HepG2 (cell line): Measurements from ENCODE around the gene HPS1. TPM values are rescaled to one million over a fixed set of nuclear protein-coding genes. Genes with fewer than 3 reads are reported as not detected.

Experiments
- ATAC-seq: fragments of 200-7000 bp; cut with Tn5 transposase; 3 replicates; pipeline ENCODE4 v1.9.1; 2020; ENCODE audit warnings: mild to moderate bottlenecking, moderate library complexity
- BruUV-seq: library from RNA; stranded (reverse); fragments of 400-500 nt; replicated peaks from 2 replicates; lab custom pipeline; 2021; lab: Mats Ljungman, UMichigan
- CTCF ChIA-PET: fragments of 300-600 bp; formaldehyde crosslinking; extraction: SDS; loops from one replicate; lab custom pipeline; 2021; ENCODE audit warnings: low total read pairs, inconsistent platforms, low intra/inter-chr PET ratio; lab: Yijun Ruan, JAX
- POLR2A ChIA-PET: fragments of 350-600 bp; sonication (Branson Sonifier 250); formaldehyde crosslinking; loops from one replicate; lab custom pipeline; 2020; ENCODE audit warnings: antibody characterized with exemption, inconsistent platforms; lab: Yijun Ruan, JAX
- DNase-seq: peaks from one replicate; pipeline ENCODE4 v3.0.0-alpha.2; 2015; ENCODE audit warnings: low spot score
- FAIRE-seq: peaks from 3 replicates; lab custom pipeline; 2011; peaks lifted over from hg19 to GRCh38; lab: Jason Lieb, UNC
- H2AFZ ChIP-seq: one replicate; pipeline ENCODE4 v1.6.1; 2011; ENCODE audit warnings: low read length, inconsistent platforms
- H3K27ac ChIP-seq: fragments of 300-600 bp; 3 replicates; pipeline ENCODE4 v1.8.0; 2011; ENCODE audit warnings: mixed run types, mild to moderate bottlenecking, mixed read lengths, low read length, inconsistent platforms; ENCODE audit not compliant: insufficient read depth; ENCODE audit errors: extremely low read length
- H3K27me3 ChIP-seq, 2 experiments: fragments of 200-600 bp in 1 of 2; 2 replicates in 1 of 2; 3 replicates in 1 of 2; pipeline versions ENCODE4 v1.6.0 to v1.8.0; 2011; ENCODE audit warnings: low read length in 2 of 2, mild to moderate bottlenecking in 2 of 2, moderate library complexity in 2 of 2, inconsistent platforms in 1 of 2; ENCODE audit not compliant: insufficient read depth in 2 of 2, control insufficient read depth in 1 of 2
- H3K36me3 ChIP-seq, 2 experiments: fragments of 200-600 bp in 1 of 2; replicated peaks in 1 of 2; 2 replicates in 1 of 2; 3 replicates in 1 of 2; pipeline versions ENCODE4 v1.5.1 to v1.8.0; 2011; ENCODE audit warnings: low read length in 2 of 2, inconsistent platforms in 1 of 2; ENCODE audit not compliant: insufficient read depth in 2 of 2, control insufficient read depth in 1 of 2
- H3K4me1 ChIP-seq: 2 replicates; pipeline ENCODE4 v1.5.1; 2012; ENCODE audit warnings: low read length, inconsistent platforms; ENCODE audit not compliant: insufficient read depth
- H3K4me2 ChIP-seq: 2 replicates; pipeline ENCODE4 v1.6.0; 2011; ENCODE audit warnings: low read depth, low read length, inconsistent platforms
- H3K4me3 ChIP-seq, 3 experiments: fragments of 200-600 bp in 1 of 3; sonication (generic), shearing (Covaris generic) in 1 of 3; replicated peaks in 1 of 3; 2 replicates each; pipeline ENCODE4 v1.5.1; 2011 to 2016; ENCODE audit warnings: low read length in 3 of 3, inconsistent platforms in 2 of 3, low read depth in 2 of 3, mild to moderate bottlenecking in 2 of 3, control low read depth in 1 of 3, mixed read lengths in 1 of 3; ENCODE audit not compliant: insufficient read depth in 1 of 3
- H3K79me2 ChIP-seq: one replicate; pipeline ENCODE4 v1.6.1; 2011; ENCODE audit warnings: low read length, inconsistent platforms; ENCODE audit not compliant: insufficient read depth
- H3K9ac ChIP-seq: 2 replicates; pipeline ENCODE4 v1.6.0; 2011; ENCODE audit warnings: mild to moderate bottlenecking, low read depth, low read length, inconsistent platforms; ENCODE audit not compliant: insufficient read depth
- H3K9me3 ChIP-seq: 2 replicates; pipeline ENCODE4 v1.5.1; 2012; ENCODE audit warnings: mild to moderate bottlenecking, low read length
- H4K20me1 ChIP-seq: 2 replicates; pipeline ENCODE4 v1.6.0; 2011; ENCODE audit warnings: inconsistent platforms, mild to moderate bottlenecking, low read length, moderate library complexity; ENCODE audit not compliant: insufficient read depth
- ELF4 ChIP-seq: sonication (generic); formaldehyde crosslinking; IDR thresholded peaks from 2 replicates; pipeline ENCODE4 v1.5.0; 2020; ENCODE audit warnings: missing genetic modification reagents, mild to moderate bottlenecking, moderate library complexity, borderline replicate concordance
- MAFK ChIP-seq, 2 experiments: IDR thresholded peaks in 1 of 2; conservative IDR thresholded peaks in 1 of 2; 2 replicates each; pipeline ENCODE4 v1.6.1; 2011; ENCODE audit warnings: improper control_type of control experiment in 2 of 2, low read length in 2 of 2
- NPAS2 ChIP-seq: sonication (generic); formaldehyde crosslinking; IDR thresholded peaks from 2 replicates; pipeline ENCODE4 v1.8.0; 2022; ENCODE audit warnings: mild to moderate bottlenecking, missing genetic modification reagents, borderline replicate concordance
- PATZ1 ChIP-seq: sonication (generic); formaldehyde crosslinking; IDR thresholded peaks from 2 replicates; pipeline ENCODE4 v1.4.0; 2020; ENCODE audit warnings: missing genetic modification reagents
- ZNF556 ChIP-seq: sonication (generic); formaldehyde crosslinking; IDR thresholded peaks from 2 replicates; pipeline ENCODE4 v1.4.0; 2020; ENCODE audit warnings: mild to moderate bottlenecking, missing genetic modification reagents, borderline replicate concordance
- ZNF646 ChIP-seq: sonication (generic); formaldehyde crosslinking; IDR thresholded peaks from 2 replicates; pipeline ENCODE4 v1.9.0; 2021; ENCODE audit warnings: mild to moderate bottlenecking, missing genetic modification reagents
- WGBS: methylation state at CpG from one replicate; pipeline ENCODE4 v1.1.6; 2017; ENCODE audit warnings: low lambda C conversion rate; 5-methylcytosine and 5-hydroxymethylcytosine counted together
- in situ Hi-C: cut with HindIII; loops from 2 replicates; pipeline ENCODE4 v1.10.0; 2017; ENCODE audit warnings: low pct_unique_long_range_greater_than_20kb; ENCODE audit not compliant: extremely low pct_ligation_motif_present
- intact Hi-C: fragments of 100-400 bp; cut with micrococcal nuclease; formaldehyde crosslinking; loops from one replicate; pipeline ENCODE4 v1.10.0; 2022; ENCODE audit not compliant: unreplicated experiment
- polyA plus RNA-seq, 8 experiments: library from polyadenylated mRNA; depleted of rRNA in 3 of 8; stranded (reverse) in 7 of 8; unstranded in 1 of 8; fragments of >200 nt; fragmentation: Illumina TruSeq in 4 of 8; extraction: Trizol in 4 of 8; gene quantifications; 2 replicates each; pipeline versions ENCODE4 v1.2.1 to v1.2.3, GENCODE V29; 2011 to 2016; ENCODE audit warnings: low read depth in 4 of 8, missing spikeins in 1 of 8, mixed read lengths in 1 of 8; ENCODE audit not compliant: insufficient read depth in 1 of 8
- total RNA-seq, 5 experiments: library from RNA; depleted of rRNA; stranded (reverse); fragments of >200 nt; fragmentation: Illumina TruSeq; extraction: Trizol; gene quantifications; 2 replicates each; pipeline ENCODE4 v1.2.3, GENCODE V29; 2016; ENCODE audit warnings: low read depth in 1 of 5
- TF ChIP-seq, protein P1 (sequence below), 2 experiments: sonication (generic) in 1 of 2; formaldehyde crosslinking in 1 of 2; IDR thresholded peaks; 2 replicates each; pipeline versions ENCODE4 v1.4.0 to v1.6.1; 2016 to 2020; ENCODE audit warnings: borderline replicate concordance in 1 of 2, low read depth in 1 of 2, mild to moderate bottlenecking in 1 of 2, missing genetic modification reagents in 1 of 2
- TF ChIP-seq, protein P2 (sequence below): sonication (generic); formaldehyde crosslinking; IDR thresholded peaks from 2 replicates; pipeline ENCODE4 v1.4.0; 2020; ENCODE audit warnings: mild to moderate bottlenecking, missing genetic modification reagents

Gene HPS1
- total and polyA plus RNA-seq, 2 of the 13 experiments (the other 11 are each of a cell fraction or from before 2014, with no cell fraction given): 24.6 to 25.8 TPM

- ATAC-seq: no peak
- H3K9me3 ChIP-seq: no peaks in the 10 kb centered on the region
- H3K36me3 ChIP-seq: no peaks in the 10 kb centered on the region
- no peak overlapping the region for H3K4me2 ChIP-seq
- H4K20me1 ChIP-seq: no peaks in the 10 kb centered on the region
- intact Hi-C loops (no loop called here), in situ Hi-C loops (no loop called here)
- CTCF ChIA-PET: no interaction called here
- peaks cover 32% of the 10 kb centered on the region for H3K4me1 ChIP-seq
- no peak for DNase-seq
- POLR2A ChIA-PET: no interaction called here
- WGBS: 43% methylated on average over 3 of the region's 3 CpGs
- no peak for FAIRE-seq
- H3K27ac ChIP-seq: no peak overlapping the region
- H3K9ac ChIP-seq: no peak overlapping the region
- no TSS peak for BruUV-seq
- H3K79me2 ChIP-seq: no peaks in the 10 kb centered on the region
- H3K27me3 ChIP-seq: no peaks in the 10 kb centered on the region; a peak in 1 of 5 replicates
- H2AFZ ChIP-seq: no peak overlapping the region
- H3K4me3 ChIP-seq: no peak overlapping the region
- no peak for TF ChIP-seq ZNF556
- TF ChIP-seq ELF4 (CRISPR knock-in tag): no peak
- no peak for TF ChIP-seq ZNF646 (CRISPR knock-in tag)
- no peak for TF ChIP-seq MAFK (conservative IDR thresholded peaks at IDR 0.05 in 1 of 2, IDR thresholded peaks at IDR 0.05 in 1 of 2; ENCODE audit: low read length in 2 of 2)
- TF ChIP-seq, protein P1, sequence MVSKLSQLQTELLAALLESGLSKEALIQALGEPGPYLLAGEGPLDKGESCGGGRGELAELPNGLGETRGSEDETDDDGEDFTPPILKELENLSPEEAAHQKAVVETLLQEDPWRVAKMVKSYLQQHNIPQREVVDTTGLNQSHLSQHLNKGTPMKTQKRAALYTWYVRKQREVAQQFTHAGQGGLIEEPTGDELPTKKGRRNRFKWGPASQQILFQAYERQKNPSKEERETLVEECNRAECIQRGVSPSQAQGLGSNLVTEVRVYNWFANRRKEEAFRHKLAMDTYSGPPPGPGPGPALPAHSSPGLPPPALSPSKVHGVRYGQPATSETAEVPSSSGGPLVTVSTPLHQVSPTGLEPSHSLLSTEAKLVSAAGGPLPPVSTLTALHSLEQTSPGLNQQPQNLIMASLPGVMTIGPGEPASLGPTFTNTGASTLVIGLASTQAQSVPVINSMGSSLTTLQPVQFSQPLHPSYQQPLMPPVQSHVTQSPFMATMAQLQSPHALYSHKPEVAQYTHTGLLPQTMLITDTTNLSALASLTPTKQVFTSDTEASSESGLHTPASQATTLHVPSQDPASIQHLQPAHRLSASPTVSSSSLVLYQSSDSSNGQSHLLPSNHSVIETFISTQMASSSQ (IDR thresholded peaks at IDR 0.05; ENCODE audit: low read depth): no peak
- TF ChIP-seq, protein P1 (CRISPR knock-in tag; IDR thresholded peaks at IDR 0.05; ENCODE audit: borderline replicate concordance): no peak
- TF ChIP-seq, protein P2, sequence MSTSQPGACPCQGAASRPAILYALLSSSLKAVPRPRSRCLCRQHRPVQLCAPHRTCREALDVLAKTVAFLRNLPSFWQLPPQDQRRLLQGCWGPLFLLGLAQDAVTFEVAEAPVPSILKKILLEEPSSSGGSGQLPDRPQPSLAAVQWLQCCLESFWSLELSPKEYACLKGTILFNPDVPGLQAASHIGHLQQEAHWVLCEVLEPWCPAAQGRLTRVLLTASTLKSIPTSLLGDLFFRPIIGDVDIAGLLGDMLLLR (CRISPR knock-in tag): no peak
- no peak for TF ChIP-seq NPAS2 (CRISPR knock-in tag)
- TF ChIP-seq PATZ1 (CRISPR knock-in tag): no peak
These were observed 39.7 kb upstream of the HPS1 start for GRCh38 chr10:98486421-98486820.
